ENCODE results near the gene HOXD11. TPM values are rescaled to one million over a fixed set of nuclear protein-coding genes. Genes with fewer than 3 reads are reported as not detected.

HOXD11 gene
- total and polyA plus RNA-seq, 11 donors, result not detected

DNA sequence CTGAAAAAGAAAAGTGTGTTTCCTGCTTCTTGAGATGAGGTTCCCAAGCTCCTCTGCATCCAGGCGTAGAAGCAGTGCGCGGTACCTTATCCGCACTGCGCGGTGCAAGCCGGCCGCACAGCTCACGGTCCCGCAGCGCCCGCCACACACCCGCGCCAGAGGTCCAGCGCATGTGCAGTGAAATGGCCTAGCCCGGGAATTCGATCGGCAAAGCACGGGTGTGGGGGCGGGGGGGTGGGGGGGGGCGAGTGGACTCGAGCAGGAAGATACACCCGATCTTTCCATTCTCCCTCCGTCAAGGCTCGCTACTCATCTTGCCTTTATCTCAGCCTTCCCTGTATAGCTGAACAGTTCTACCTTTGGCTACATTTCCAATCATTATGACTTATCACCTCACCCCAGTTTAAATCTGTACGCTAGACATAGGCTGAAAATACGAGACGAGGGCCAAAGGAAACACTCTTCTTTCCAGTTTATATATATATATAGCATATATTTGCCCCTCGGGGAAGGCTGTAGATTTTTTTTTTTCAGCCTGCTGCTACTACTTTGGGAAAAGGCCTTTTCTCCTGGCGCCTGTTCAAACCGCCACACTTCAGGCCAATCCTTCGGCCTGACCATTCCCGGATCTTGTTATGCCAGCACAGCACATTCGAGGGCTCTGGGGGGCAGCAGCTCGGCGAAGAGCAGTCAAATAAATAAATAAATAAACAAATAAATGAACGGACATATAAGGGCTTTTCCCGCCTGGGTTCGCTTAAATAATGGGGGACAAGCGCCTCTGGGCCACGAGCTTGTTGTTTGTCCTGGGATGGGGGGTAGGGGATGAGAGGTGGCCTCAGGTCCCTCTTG, 32.8 kb downstream of the HOXD11 start:
- Histone ChIP-seq H3K9me3 (no peaks in the 10 kb centered on the region), H3K4me1 (peaks cover 0 to 34% (median 14%) of the 10 kb centered on the region in 12 donors), H3K36me3 (no peaks in the 10 kb centered on the region), H3K27me3 (peaks cover 39 to 97% (median 71%) of the 10 kb centered on the region in 9 donors), H3K27ac (peak overlapping the region in 7 of 12 donors; percentile 1 to 68 (median 48)), H3K4me3 (peak overlapping the region in 11 of 12 donors; percentile 43 to 69 (median 53))
- DNase-seq, result no peak
- no peak for ATAC-seq
- TF ChIP-seq POLR2A (IDR thresholded peaks at IDR 0.05), result no peak
- no peak for TF ChIP-seq CTCF (IDR thresholded peaks at IDR 0.05)
- WGBS, 4 donors, result 13 to 23% (median 19%) methylated on average over 41 of the region's 41 CpGs
- intact Hi-C loops (cut with DNase I), result loop anchor here (1.0 to 10.0 kb wide), 14 partner anchors 37 to 677 kb away; no protein-coding TSS in a partner anchor

GRCh38 chr2:176140513-176141317, 33.6 kb downstream of the HOXD11 start:
- DNase-seq (peak; percentile 64 to 85 (median 70)), ATAC-seq (peak; percentile 80 to 97 (median 94))
- Histone ChIP-seq H3K36me3 (no peaks in the 10 kb centered on the region), H3K27me3 (peaks cover 31 to 97% (median 66%) of the 10 kb centered on the region in 9 donors), H3K4me1 (peaks cover 0 to 30% (median 14%) of the 10 kb centered on the region in 12 donors), H3K4me3 (peak overlapping the region; percentile 1 to 69 (median 52)), H3K27ac (peak overlapping the region in 5 of 12 donors; percentile 32 to 68 (median 56)), H3K9me3 (no peaks in the 10 kb centered on the region)
- 7 to 22% (median 12%) methylated on average over 13 to 48 of the region's 48 CpGs for WGBS, 4 donors
- TF ChIP-seq POLR2A (IDR thresholded peaks at IDR 0.05), result no peak
- peak; percentile 68 to 98 (median 92) for TF ChIP-seq CTCF (IDR thresholded peaks at IDR 0.05)
- intact Hi-C loops (cut with DNase I), result loop anchor here (1.0 to 5.0 kb wide), 12 partner anchors 37 to 512 kb away; no protein-coding TSS in a partner anchor

DNA sequence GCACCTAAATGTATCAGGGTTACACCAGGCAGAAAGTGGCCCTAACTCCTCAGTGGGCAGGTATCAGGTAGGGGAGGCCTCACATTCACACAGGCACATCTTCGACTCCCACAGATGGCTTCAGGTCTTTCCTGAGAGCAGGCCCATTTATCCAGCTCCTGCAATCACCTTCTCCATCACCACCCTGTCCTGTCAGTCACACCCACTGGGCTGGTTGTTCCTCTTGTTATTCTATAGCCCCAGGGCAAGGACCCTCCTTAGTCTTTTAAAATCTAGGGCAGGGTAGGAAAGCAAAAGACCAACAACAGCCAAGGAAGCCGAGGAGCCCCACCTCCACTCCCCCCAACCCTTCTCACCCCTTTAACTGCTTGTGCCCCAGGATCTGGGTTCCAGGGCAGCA, 35.2 kb downstream of the HOXD11 start:
- Histone ChIP-seq H3K9me3 (no peaks in the 10 kb centered on the region), H3K36me3 (no peaks in the 10 kb centered on the region), H3K27me3 (peaks cover 23 to 98% (median 68%) of the 10 kb centered on the region in 9 donors), H3K4me1 (peaks cover 0 to 19% (median 11%) of the 10 kb centered on the region in 12 donors), H3K4me3 (no peak overlapping the region), H3K27ac (no peak overlapping the region)
- WGBS, 4 donors, result 89 to 100% (median 95%) methylated on average over 2 of the region's 2 CpGs
- DNase-seq (no peak), ATAC-seq (no peak)
- TF ChIP-seq POLR2A (IDR thresholded peaks at IDR 0.05), result no peak
- no peak for TF ChIP-seq CTCF (IDR thresholded peaks at IDR 0.05)
- intact Hi-C loops (cut with DNase I), result loop anchor here in 4 of 10 donors (5.0 kb wide), 3 partner anchors 35 to 510 kb away; no protein-coding TSS in a partner anchor

Measured in heart left ventricle (tissue), 16 donors.